Fibroblast of the aortic adventitia (primary cell): ENCODE data around the gene ATP11A. TPM values are rescaled to one million over a fixed set of nuclear protein-coding genes. Genes with fewer than 3 reads are reported as not detected.

Source experiments
- DNase-seq: peaks from one replicate; pipeline ENCODE4 v3.0.0-alpha.2; 2010; ENCODE audit warnings: low read depth
- H3K4me3 ChIP-seq: 2 replicates; pipeline ENCODE4 v1.5.1; 2011; ENCODE audit warnings: low read depth, mild to moderate bottlenecking, control low read depth, low read length, moderate library complexity
- total RNA-seq: library from RNA; depleted of rRNA; stranded (reverse); fragments of >200 nt; gene quantifications from 2 replicates; pipeline ENCODE4 v1.2.3, GENCODE V29; 2012; ENCODE audit warnings: low replicate concordance
- TF ChIP-seq, protein P1 (sequence below): IDR thresholded peaks from 2 replicates; pipeline ENCODE4 v1.5.1; 2011; ENCODE audit warnings: mild to moderate bottlenecking, low read length, control low read depth, inconsistent platforms; ENCODE audit not compliant: insufficient read depth

ATP11A gene
- total RNA-seq, 1 donor, result 8.9 TPM

DNA sequence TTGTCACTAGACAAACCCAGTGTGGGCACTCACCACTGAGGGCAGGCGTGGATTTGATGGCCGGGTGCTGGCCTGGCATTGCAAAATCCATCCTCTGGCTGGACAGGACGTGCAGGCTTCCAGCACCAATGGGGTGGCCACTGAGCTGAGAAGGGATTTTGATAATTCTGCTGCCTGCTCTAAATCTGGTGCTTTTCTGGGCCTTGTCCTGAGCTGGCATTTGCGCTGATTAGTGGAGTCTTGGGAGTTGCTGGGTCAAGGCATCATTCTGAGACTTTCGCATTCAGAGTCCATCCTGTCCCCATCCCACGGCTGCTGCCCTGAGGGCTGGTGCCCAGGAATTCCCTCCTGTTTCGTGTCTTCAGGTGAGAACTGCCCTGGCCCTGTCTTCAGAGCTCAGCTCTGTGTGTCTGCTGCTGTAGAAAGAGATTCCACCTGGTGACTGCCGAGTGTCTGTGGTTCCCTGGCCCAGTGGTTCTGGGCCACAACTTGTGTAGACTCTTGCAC lies 213.3 kb downstream of the ATP11A start:
- TF ChIP-seq, protein P1, sequence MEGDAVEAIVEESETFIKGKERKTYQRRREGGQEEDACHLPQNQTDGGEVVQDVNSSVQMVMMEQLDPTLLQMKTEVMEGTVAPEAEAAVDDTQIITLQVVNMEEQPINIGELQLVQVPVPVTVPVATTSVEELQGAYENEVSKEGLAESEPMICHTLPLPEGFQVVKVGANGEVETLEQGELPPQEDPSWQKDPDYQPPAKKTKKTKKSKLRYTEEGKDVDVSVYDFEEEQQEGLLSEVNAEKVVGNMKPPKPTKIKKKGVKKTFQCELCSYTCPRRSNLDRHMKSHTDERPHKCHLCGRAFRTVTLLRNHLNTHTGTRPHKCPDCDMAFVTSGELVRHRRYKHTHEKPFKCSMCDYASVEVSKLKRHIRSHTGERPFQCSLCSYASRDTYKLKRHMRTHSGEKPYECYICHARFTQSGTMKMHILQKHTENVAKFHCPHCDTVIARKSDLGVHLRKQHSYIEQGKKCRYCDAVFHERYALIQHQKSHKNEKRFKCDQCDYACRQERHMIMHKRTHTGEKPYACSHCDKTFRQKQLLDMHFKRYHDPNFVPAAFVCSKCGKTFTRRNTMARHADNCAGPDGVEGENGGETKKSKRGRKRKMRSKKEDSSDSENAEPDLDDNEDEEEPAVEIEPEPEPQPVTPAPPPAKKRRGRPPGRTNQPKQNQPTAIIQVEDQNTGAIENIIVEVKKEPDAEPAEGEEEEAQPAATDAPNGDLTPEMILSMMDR, result no peak
- H3K4me3 ChIP-seq, result no peak overlapping the region
- DNase-seq, result no peak

GRCh38 chr13:112903606-112904195 lies 213.9 kb downstream of the ATP11A start:
- no peak for DNase-seq
- TF ChIP-seq, protein P1, result no peak
- no peak overlapping the region for H3K4me3 ChIP-seq

- no peak for DNase-seq
- no peak overlapping the region for H3K4me3 ChIP-seq
- TF ChIP-seq, protein P1, result no peak
Observed at GRCh38 chr13:112904436-112904960, 214.7 kb downstream of the ATP11A start.

GRCh38 chr13:112905086-112905485 lies 215.2 kb downstream of the ATP11A start:
- H3K4me3 ChIP-seq, result no peak overlapping the region
- no peak for DNase-seq
- TF ChIP-seq, protein P1, result no peak

- TF ChIP-seq, protein P1, result no peak
- DNase-seq, result no peak
- no peak overlapping the region for H3K4me3 ChIP-seq
Observed at GRCh38 chr13:112905619-112905989, 215.8 kb downstream of the ATP11A start.

GRCh38 chr13:112905990-112906641 lies 216.3 kb downstream of the ATP11A start:
- DNase-seq, result no peak
- TF ChIP-seq, protein P1, result no peak
- H3K4me3 ChIP-seq, result no peak overlapping the region

- DNase-seq, result no peak
- H3K4me3 ChIP-seq, result no peak overlapping the region
- TF ChIP-seq, protein P1, result no peak
Observed at GRCh38 chr13:112907286-112907685, 217.4 kb downstream of the ATP11A start.
